ENCODE measurements around the gene RAB24. TPM values are rescaled to one million over a fixed set of nuclear protein-coding genes. Genes with fewer than 3 reads are reported as not detected.
"Not testable (repeated sequence)": the region's sequence is repeated elsewhere in the genome, so short reads cannot be mapped to it uniquely, and the experiment has no call there.

RAB24 gene
- total RNA-seq, 6 experiments from 2014 or later = 23.3 to 31.4 (median 26.4) TPM

- no peak for TF ChIP-seq CTCF (IDR thresholded peaks at IDR 0.05)
- no peak for DNase-seq
- H3K4me3 Mint-ChIP-seq = no peak overlapping the region
Observed at GRCh38 chr5:177307544-177308363, 4.2 kb upstream of the RAB24 start.

GRCh38 chr5:177306674-177307543, 3.4 kb upstream of the RAB24 start:
- H3K36me3 Mint-ChIP-seq (ENCODE audit: low read depth) = peaks cover 38% of the 10 kb centered on the region
- H3K27ac Mint-ChIP-seq = peak overlapping the region; percentile 36; the same call in 1 of the 2 replicates
- H3K4me1 Mint-ChIP-seq (ENCODE audit: low read depth) = peaks cover 56% of the 10 kb centered on the region
- no peaks in the 10 kb centered on the region for H3K9me3 Mint-ChIP-seq
- no peak overlapping the region for H3K4me3 Mint-ChIP-seq
- H3K27me3 Mint-ChIP-seq (ENCODE audit: insufficient read depth) = peaks cover 28% of the 10 kb centered on the region
- TF ChIP-seq CTCF (IDR thresholded peaks at IDR 0.05) = peak; percentile 26; the same call in 1 of the 2 replicates
- no peak for DNase-seq

More at GRCh38 chr5:177307544-177308363, 4.2 kb upstream of the RAB24 start:
- Mint-ChIP-seq H3K27ac (no peak overlapping the region), H3K36me3 (ENCODE audit: low read depth) (peaks cover 38% of the 10 kb centered on the region), H3K9me3 (no peaks in the 10 kb centered on the region), H3K27me3 (ENCODE audit: insufficient read depth) (peaks cover 23% of the 10 kb centered on the region), H3K4me1 (ENCODE audit: low read depth) (peaks cover 51% of the 10 kb centered on the region)

GRCh38 chr5:177306103-177306640, 2.7 kb upstream of the RAB24 start:
- H3K27me3 Mint-ChIP-seq (ENCODE audit: insufficient read depth) = peaks cover 28% of the 10 kb centered on the region
- H3K9me3 Mint-ChIP-seq, DNase-seq: not testable (repeated sequence)
- peaks cover 62% of the 10 kb centered on the region for H3K4me1 Mint-ChIP-seq (ENCODE audit: low read depth)
- H3K36me3 Mint-ChIP-seq (ENCODE audit: low read depth) = peaks cover 38% of the 10 kb centered on the region
- peak overlapping the region; percentile 36 for H3K27ac Mint-ChIP-seq
- H3K4me3 Mint-ChIP-seq = peak overlapping the region; percentile 95; the same call in 1 of the 2 replicates

- Mint-ChIP-seq H3K9me3 (no peaks in the 10 kb centered on the region), H3K36me3 (ENCODE audit: low read depth) (peaks cover 38% of the 10 kb centered on the region), H3K4me1 (ENCODE audit: low read depth) (peaks cover 66% of the 10 kb centered on the region), H3K27me3 (ENCODE audit: insufficient read depth) (peaks cover 23% of the 10 kb centered on the region), H3K4me3 (peak overlapping the region; percentile 95), H3K27ac (peak overlapping the region; percentile 84)
- no peak for TF ChIP-seq CTCF (IDR thresholded peaks at IDR 0.05)
- DNase-seq = no peak
Observed at GRCh38 chr5:177304392-177305119, 1.0 kb upstream of the RAB24 start.

- peak overlapping the region; percentile 84 for H3K27ac Mint-ChIP-seq
- peaks cover 22% of the 10 kb centered on the region for H3K27me3 Mint-ChIP-seq (ENCODE audit: insufficient read depth)
- no peaks in the 10 kb centered on the region for H3K9me3 Mint-ChIP-seq
- DNase-seq = no peak
- H3K36me3 Mint-ChIP-seq (ENCODE audit: low read depth) = peaks cover 37% of the 10 kb centered on the region
- no peak for TF ChIP-seq CTCF (IDR thresholded peaks at IDR 0.05)
- H3K4me1 Mint-ChIP-seq (ENCODE audit: low read depth) = peaks cover 61% of the 10 kb centered on the region
- peak overlapping the region; percentile 95 for H3K4me3 Mint-ChIP-seq
Observed at GRCh38 chr5:177303925-177304391, 439 bp upstream of the RAB24 start.
